HCT116 (cell line): Measurements from ENCODE around the gene RBM38. TPM values are rescaled to one million over a fixed set of nuclear protein-coding genes. Genes with fewer than 3 reads are reported as not detected.

Experiments used
- ATAC-seq: fragments of 200-7000 bp; cut with Tn5 transposase; 2 replicates; pipeline ENCODE4 v1.9.1; 2020; ENCODE audit warnings: mild to moderate bottlenecking, moderate library complexity
- BruUV-seq: library from RNA; stranded (reverse); fragments of 400-500 nt; replicated peaks from 2 replicates; lab custom pipeline; 2021; lab: Mats Ljungman, UMichigan
- CTCF ChIA-PET: fragments of 300-600 bp; sonication (Branson Sonifier 250); formaldehyde crosslinking; loops from one replicate; lab custom pipeline; 2021; ENCODE audit warnings: antibody characterized with exemption; lab: Charles Lee
- POLR2A ChIA-PET: fragments of 300-600, 350-600 bp; sonication (Branson Sonifier 250); formaldehyde crosslinking; loops from one replicate; lab custom pipeline; 2021; ENCODE audit warnings: antibody characterized with exemption; lab: Charles Lee
- RAD21 ChIA-PET, 2 experiments: fragments of 300-600 bp; sonication (Branson Sonifier 250); formaldehyde crosslinking; loops; one replicate each; lab custom pipeline; 2023; ENCODE audit warnings: low total read pairs in 2 of 2; ENCODE audit not compliant: uncharacterized antibody in 2 of 2, unreplicated experiment in 2 of 2, low non-redundant PET in 1 of 2; lab: Charles Lee
- DNase-seq: peaks from one replicate; pipeline ENCODE4 v3.0.0-alpha.2; 2010; ENCODE audit warnings: low read depth, low spot score
- H2AFZ ChIP-seq: fragments of 200-600 bp; shearing (Covaris generic), sonication (generic); 2 replicates; pipeline ENCODE4 v1.6.1; 2017; ENCODE audit warnings: low read depth, mixed run types, mixed read lengths, antibody characterized with exemption, low read length; ENCODE audit not compliant: poor library complexity, severe bottlenecking
- H3K27ac ChIP-seq: 2 replicates; pipeline ENCODE4 v1.5.1; 2012; ENCODE audit warnings: low read depth, low read length
- H3K27me3 ChIP-seq: fragments of 200-600 bp; sonication (generic); 2 replicates; pipeline ENCODE4 v1.6.1; 2016; ENCODE audit warnings: mixed run types, low read length, mixed read lengths; ENCODE audit not compliant: insufficient read depth
- H3K36me3 ChIP-seq, 2 experiments: fragments of 200-500 bp in 1 of 2; fragments of 200-600 bp in 1 of 2; sonication (Bioruptor generic) in 1 of 2; sonication (generic) in 1 of 2; 2 replicates each; pipeline versions ENCODE4 v1.5.1 to v1.6.1; 2014 to 2016; ENCODE audit warnings: low read length in 2 of 2, inconsistent platforms in 1 of 2, mixed read lengths in 1 of 2, mixed run types in 1 of 2; ENCODE audit not compliant: insufficient read depth in 2 of 2, control insufficient read depth in 1 of 2
- H3K4me1 ChIP-seq, 2 experiments: fragments of 200-600 bp in 1 of 2; sonication (generic) in 1 of 2; 2 replicates each; pipeline versions ENCODE4 v1.5.1 to v1.6.1; 2012 to 2017; ENCODE audit warnings: low read length in 2 of 2, inconsistent platforms in 1 of 2, mild to moderate bottlenecking in 1 of 2, mixed read lengths in 1 of 2, mixed run types in 1 of 2, moderate library complexity in 1 of 2; ENCODE audit not compliant: insufficient read depth in 2 of 2, control insufficient read depth in 1 of 2
- H3K4me2 ChIP-seq: fragments of 200-600 bp; sonication (generic); 2 replicates; pipeline ENCODE4 v1.6.1; 2017; ENCODE audit warnings: mixed run types, low read length, mixed read lengths
- H3K4me3 ChIP-seq, 2 experiments: fragments of 200-600 bp in 1 of 2; sonication (generic) in 1 of 2; replicated peaks in 1 of 2; 2 replicates each; pipeline ENCODE4 v1.5.1; 2011 to 2016; ENCODE audit warnings: low read length in 2 of 2, control low read depth in 1 of 2, low read depth in 1 of 2, mild to moderate bottlenecking in 1 of 2, mixed read lengths in 1 of 2, mixed run types in 1 of 2
- H3K79me2 ChIP-seq: fragments of 200-600 bp; sonication (generic); 2 replicates; pipeline ENCODE4 v1.6.1; 2017; ENCODE audit warnings: mild to moderate bottlenecking, mixed run types, low read length, moderate library complexity, mixed read lengths; ENCODE audit not compliant: insufficient read depth
- H3K9ac ChIP-seq: fragments of 200-600 bp; sonication (generic); 2 replicates; pipeline ENCODE4 v1.6.1; 2016; ENCODE audit warnings: low read length, mixed read lengths
- H3K9me2 ChIP-seq: fragments of 200-600 bp; sonication (generic), shearing (Covaris generic); 2 replicates; pipeline ENCODE4 v1.6.1; 2017; ENCODE audit warnings: mixed run types, mild to moderate bottlenecking, moderate library complexity; ENCODE audit not compliant: insufficient read depth
- H3K9me3 ChIP-seq, 2 experiments: fragments of 200-500 bp in 1 of 2; fragments of 200-600 bp in 1 of 2; sonication (Bioruptor generic) in 1 of 2; sonication (generic) in 1 of 2; 2 replicates each; pipeline ENCODE4 v1.6.1; 2014 to 2017; ENCODE audit warnings: low read length in 2 of 2, mixed read lengths in 2 of 2, inconsistent platforms in 1 of 2, low read depth in 1 of 2, mild to moderate bottlenecking in 1 of 2, mixed run types in 1 of 2, moderate library complexity in 1 of 2; ENCODE audit not compliant: control insufficient read depth in 1 of 2, insufficient read depth in 1 of 2
- H4K20me1 ChIP-seq: fragments of 200-600 bp; sonication (generic), shearing (Covaris generic); 2 replicates; pipeline ENCODE4 v1.6.1; 2017; ENCODE audit warnings: mixed run types, mild to moderate bottlenecking, moderate library complexity; ENCODE audit not compliant: insufficient read depth
- ATF3 ChIP-seq: IDR thresholded peaks from 2 replicates; pipeline ENCODE4 v1.6.1; 2012
- EGR1 ChIP-seq: IDR thresholded peaks from 2 replicates; pipeline ENCODE4 v1.6.1; 2012; ENCODE audit warnings: low read depth
- ELF1 ChIP-seq: IDR thresholded peaks from 2 replicates; pipeline ENCODE4 v1.6.1; 2012; ENCODE audit warnings: low read depth, borderline replicate concordance
- FOSL1 ChIP-seq: IDR thresholded peaks from 2 replicates; pipeline ENCODE4 v1.6.1; 2012; ENCODE audit warnings: low read depth
- JUND ChIP-seq: IDR thresholded peaks from 2 replicates; pipeline ENCODE4 v1.6.1; 2012
- POLR2A ChIP-seq: IDR thresholded peaks from 2 replicates; pipeline ENCODE4 v1.7.0; 2011; ENCODE audit warnings: borderline replicate concordance; ENCODE audit not compliant: insufficient read depth, insufficient read length; ENCODE audit errors: extremely low read depth
- RAD21 ChIP-seq: IDR thresholded peaks from 2 replicates; pipeline ENCODE4 v1.6.1; 2012; ENCODE audit warnings: low read depth, mild to moderate bottlenecking
- REST ChIP-seq: IDR thresholded peaks from 2 replicates; pipeline ENCODE4 v1.6.1; 2012; ENCODE audit warnings: low read depth
- SIN3A ChIP-seq: IDR thresholded peaks from 2 replicates; pipeline ENCODE4 v1.6.1; 2012; ENCODE audit warnings: low read depth
- TCF7L2 ChIP-seq: IDR thresholded peaks from 2 replicates; pipeline ENCODE4 v1.7.0; 2011; ENCODE audit warnings: borderline replicate concordance, inconsistent platforms; ENCODE audit not compliant: insufficient read depth, insufficient read length; ENCODE audit errors: extremely low read depth
- YY1 ChIP-seq: IDR thresholded peaks from 2 replicates; pipeline ENCODE4 v1.6.1; 2011; ENCODE audit warnings: low read length, low read depth, moderate library complexity, mild to moderate bottlenecking; ENCODE audit not compliant: insufficient replicate concordance; ENCODE audit errors: extremely low read depth
- ZFX ChIP-seq: fragments of 450-650 bp; IDR thresholded peaks from 2 replicates; pipeline ENCODE4 v1.6.1; 2017
- ZNF274 ChIP-seq: fragments of 200-500 bp; sonication (Bioruptor generic); IDR thresholded peaks from 2 replicates; pipeline ENCODE4 v1.6.1; 2014; ENCODE audit warnings: mild to moderate bottlenecking, low read depth, low read length, inconsistent platforms
- intact Hi-C: fragments of 100-400 bp; cut with micrococcal nuclease; formaldehyde crosslinking; loops from 2 replicates; pipeline ENCODE4 v1.10.0; 2022
- total RNA-seq: library from RNA; stranded (reverse); gene quantifications from one replicate; pipeline ENCODE4 v1.2.1, GENCODE V29; 2021; ENCODE audit not compliant: unreplicated experiment

RBM38 gene
- total RNA-seq, 1 experiment from 2014 or later = 36.2 TPM

DNA sequence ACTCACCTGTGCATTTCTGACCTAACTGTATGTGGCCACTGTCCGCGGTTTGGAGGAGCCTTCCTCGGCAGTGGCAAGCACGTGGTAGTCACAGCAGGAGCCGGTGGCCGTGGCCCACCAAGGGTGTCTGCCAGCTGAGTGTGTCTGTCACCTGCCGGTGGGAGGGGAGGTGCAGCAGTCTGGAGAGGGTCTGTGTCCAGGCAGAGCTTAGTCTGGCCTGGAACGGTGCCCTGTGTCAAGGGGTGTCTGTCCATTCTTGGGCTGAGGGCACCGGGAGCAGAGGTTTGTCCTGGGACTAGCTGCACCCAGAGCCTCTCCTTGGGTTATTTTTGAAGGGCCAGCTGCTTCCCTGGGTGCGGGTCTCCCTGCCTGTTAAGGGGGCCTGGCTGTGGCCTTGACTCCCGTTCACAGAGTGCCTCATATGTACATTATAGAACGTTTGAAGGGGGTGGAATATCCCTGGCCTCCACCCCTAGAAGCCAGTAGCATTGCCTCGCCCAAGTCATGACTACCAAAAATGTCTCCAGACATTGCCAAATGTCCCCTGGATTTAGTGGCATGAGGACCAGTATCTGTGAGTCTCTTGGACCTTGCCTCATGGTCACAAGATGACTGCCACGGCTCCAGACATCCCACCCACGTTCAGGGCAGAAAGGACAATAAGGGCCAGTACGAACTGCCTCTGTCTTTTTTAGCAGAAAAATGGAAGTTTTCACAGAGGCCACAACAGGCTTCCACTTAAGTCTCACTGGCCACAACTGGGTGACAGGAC, 5.2 kb downstream of the RBM38 start:
- no TSS peak for BruUV-seq
- peaks cover 18 to 29% of the 10 kb centered on the region in 2 experiments; a peak in 3 of 4 replicates for H3K36me3 ChIP-seq
- H3K27me3 ChIP-seq = no peaks in the 10 kb centered on the region
- H3K9me3 ChIP-seq = no peaks in the 10 kb centered on the region
- H3K9me2 ChIP-seq = no peaks in the 10 kb centered on the region
- TF ChIP-seq SIN3A (no peak), REST (no peak), ZFX (no peak), POLR2A (no peak), EGR1 (no peak), FOSL1 (no peak), ATF3 (no peak), ELF1 (no peak), RAD21 (no peak), ZNF274 (no peak), YY1 (no peak), TCF7L2 (no peak), JUND (no peak)
- TF ChIP-seq, all 23 proteins: peak for 0
- intact Hi-C loops = no loop called here
- Histone ChIP-seq H3K4me1 (peaks cover 7 to 12% of the 10 kb centered on the region in 2 experiments; a peak in 2 of 4 replicates), H4K20me1 (no peaks in the 10 kb centered on the region), H3K4me3 (no peak overlapping the region), H2AFZ (no peak overlapping the region), H3K79me2 (peaks cover 80% of the 10 kb centered on the region), H3K9ac (no peak overlapping the region), H3K4me2 (no peak overlapping the region), H3K27ac (no peak overlapping the region)
- ATAC-seq = no peak
- ChIA-PET RAD21 (no interaction called here), CTCF (no interaction called here), POLR2A (no interaction called here)
- DNase-seq = no peak
